ENCODE data around the gene RBPJ. TPM values are rescaled to one million over a fixed set of nuclear protein-coding genes. Genes with fewer than 3 reads are reported as not detected.

Gene RBPJ
- polyA plus RNA-seq, 1 donor from 2014 or later = 89.8 TPM

GRCh38 chr4:26300314-26301307, 20.2 kb upstream of the RBPJ start:
- no peaks in the 10 kb centered on the region for H3K9me3 ChIP-seq (ENCODE audit: low read length)
- H3K36me3 ChIP-seq (ENCODE audit: insufficient read depth, low read length) = no peaks in the 10 kb centered on the region
- H3K9ac ChIP-seq (ENCODE audit: low read length) = no peak overlapping the region
- H4K20me1 ChIP-seq (ENCODE audit: insufficient read depth) = no peaks in the 10 kb centered on the region
- no peak overlapping the region for H3K4me3 ChIP-seq (ENCODE audit: low read length)
- H3K27me3 ChIP-seq (ENCODE audit: insufficient read depth, low read depth, low read length) = no peaks in the 10 kb centered on the region
- H3K4me2 ChIP-seq (ENCODE audit: low read length) = no peak overlapping the region
- no peaks in the 10 kb centered on the region for H3K9me2 ChIP-seq (ENCODE audit: insufficient read depth, low read length)
- H2AFZ ChIP-seq (ENCODE audit: low read depth, low read length) = no peak overlapping the region
- H3F3A ChIP-seq (ENCODE audit: insufficient read depth, low read length, poor library complexity, severe bottlenecking) = no peaks in the 10 kb centered on the region
- no peak for TF ChIP-seq REST (IDR thresholded peaks at IDR 0.05; ENCODE audit: borderline replicate concordance)
- TF ChIP-seq TAF1 (IDR thresholded peaks at IDR 0.05; ENCODE audit: low read depth) = no peak
- no peak for TF ChIP-seq MXI1 (conservative IDR thresholded peaks at IDR 0.05; ENCODE audit: poor library complexity, severe bottlenecking)
- TF ChIP-seq EZH2 (IDR thresholded peaks at IDR 0.05; ENCODE audit: borderline replicate concordance, insufficient read depth, low read length, poor library complexity, severe bottlenecking) = no peak
- TF ChIP-seq CTCF (IDR thresholded peaks at IDR 0.05; ENCODE audit: poor library complexity, severe bottlenecking) = no peak
- no peak for TF ChIP-seq SMC3 (conservative IDR thresholded peaks at IDR 0.05; ENCODE audit: poor library complexity)
- no peak for TF ChIP-seq POLR2AphosphoS5 (IDR thresholded peaks at IDR 0.05)
- no peaks in the 10 kb centered on the region for H3K79me2 ChIP-seq (replicated peaks; ENCODE audit: insufficient read depth, low read length)
- no peak overlapping the region for H3K27ac ChIP-seq (ENCODE audit: low read length)

- Histone ChIP-seq H3K36me3 (ENCODE audit: insufficient read depth, low read length) (no peaks in the 10 kb centered on the region), H3K9me3 (ENCODE audit: low read length) (no peaks in the 10 kb centered on the region), H3K27me3 (ENCODE audit: insufficient read depth, low read depth, low read length) (no peaks in the 10 kb centered on the region), H3F3A (ENCODE audit: insufficient read depth, low read length, poor library complexity, severe bottlenecking) (no peaks in the 10 kb centered on the region), H3K9ac (ENCODE audit: low read length) (no peak overlapping the region), H3K79me2 (replicated peaks; ENCODE audit: insufficient read depth, low read length) (no peaks in the 10 kb centered on the region), H3K9me2 (ENCODE audit: insufficient read depth, low read length) (no peaks in the 10 kb centered on the region), H3K4me3 (ENCODE audit: low read length) (no peak overlapping the region), H4K20me1 (ENCODE audit: insufficient read depth) (no peaks in the 10 kb centered on the region), H3K27ac (ENCODE audit: low read length) (no peak overlapping the region), H2AFZ (ENCODE audit: low read depth, low read length) (no peak overlapping the region), H3K4me2 (ENCODE audit: low read length) (no peak overlapping the region)
- TF ChIP-seq POLR2AphosphoS5 (IDR thresholded peaks at IDR 0.05) (no peak), EP300 (conservative IDR thresholded peaks at IDR 0.05; ENCODE audit: poor library complexity, severe bottlenecking) (no peak)
Measured at GRCh38 chr4:26302031-26302899, 18.5 kb upstream of the RBPJ start.

Measured in neural cell (in vitro differentiated cells).